Panc1 (cell line): ENCODE data around the gene LRRFIP2. TPM values are rescaled to one million over a fixed set of nuclear protein-coding genes. Genes with fewer than 3 reads are reported as not detected.

ENCODE experiments used
- ATAC-seq: fragments of 200-7000 bp; cut with Tn5 transposase; 2 replicates; pipeline ENCODE4 v1.9.1; 2020; ENCODE audit warnings: mild to moderate bottlenecking, moderate library complexity
- BruUV-seq: library from RNA; stranded (reverse); fragments of 400-500 nt; replicated peaks from 2 replicates; lab custom pipeline; 2021; lab: Mats Ljungman, UMichigan
- CTCF ChIA-PET: fragments of 300-600 bp; sonication (Branson Sonifier 250); formaldehyde crosslinking; loops from one replicate; lab custom pipeline; 2022; ENCODE audit warnings: antibody characterized with exemption; lab: Charles Lee
- POLR2A ChIA-PET: fragments of 300-600 bp; sonication (Branson Sonifier 250); formaldehyde crosslinking; loops from one replicate; lab custom pipeline; 2022; ENCODE audit warnings: antibody characterized with exemption; lab: Charles Lee
- DNase-seq: peaks from one replicate; pipeline ENCODE4 v3.0.0-alpha.2; 2010; ENCODE audit warnings: low read depth, low spot score
- H3K27ac ChIP-seq: 2 replicates; pipeline ENCODE4 v1.5.1; 2011; ENCODE audit warnings: mild to moderate bottlenecking, low read length, inconsistent platforms
- H3K27me3 ChIP-seq: fragments of 200-500 bp; sonication (Bioruptor generic); 2 replicates; pipeline ENCODE4 v1.6.0; 2014; ENCODE audit warnings: low read length, inconsistent platforms; ENCODE audit not compliant: control insufficient read depth, insufficient read depth
- H3K36me3 ChIP-seq: fragments of 200-500 bp; sonication (Bioruptor generic); 2 replicates; pipeline ENCODE4 v1.5.1; 2014; ENCODE audit warnings: inconsistent platforms, mild to moderate bottlenecking, low read length, moderate library complexity; ENCODE audit not compliant: control insufficient read depth, insufficient read depth
- H3K4me1 ChIP-seq: 2 replicates; pipeline ENCODE4 v1.5.1; 2011; ENCODE audit warnings: inconsistent platforms, mild to moderate bottlenecking, low read length, moderate library complexity; ENCODE audit not compliant: control insufficient read depth, insufficient read depth
- H3K4me3 ChIP-seq, 2 experiments: 2 replicates each; pipeline ENCODE4 v1.5.1; 2011 to 2012; ENCODE audit warnings: low read depth in 2 of 2, low read length in 2 of 2, mild to moderate bottlenecking in 2 of 2, inconsistent platforms in 1 of 2, moderate library complexity in 1 of 2
- H3K9me3 ChIP-seq: fragments of 200-500 bp; sonication (Bioruptor generic); 2 replicates; pipeline ENCODE4 v1.5.1; 2014; ENCODE audit warnings: low read depth, mild to moderate bottlenecking, inconsistent platforms, low read length, moderate library complexity; ENCODE audit not compliant: control insufficient read depth, insufficient read depth
- POLR2AphosphoS5 ChIP-seq: IDR thresholded peaks from 2 replicates; pipeline ENCODE4 v1.6.1; 2012; ENCODE audit warnings: mild to moderate bottlenecking, low read depth, low read length, moderate library complexity
- SIN3A ChIP-seq: IDR thresholded peaks from 2 replicates; pipeline ENCODE4 v1.6.1; 2012; ENCODE audit warnings: low read depth, mild to moderate bottlenecking, low read length, moderate library complexity, borderline replicate concordance; ENCODE audit not compliant: insufficient read depth
- TCF7L2 ChIP-seq: IDR thresholded peaks from 2 replicates; pipeline ENCODE4 v1.6.1; 2011; ENCODE audit warnings: mild to moderate bottlenecking, low read depth, low read length, inconsistent platforms
- in situ Hi-C: cut with HindIII; loops from 2 replicates; pipeline ENCODE4 v1.10.0; 2016; ENCODE audit warnings: low sequenced_read_pairs, low pct_unique_long_range_greater_than_20kb
- intact Hi-C: fragments of 100-400 bp; cut with micrococcal nuclease; formaldehyde crosslinking; loops from one replicate; pipeline ENCODE4 v1.10.0; 2022; ENCODE audit not compliant: unreplicated experiment
- total RNA-seq: library from RNA; stranded (reverse); gene quantifications from one replicate; pipeline ENCODE4 v1.2.1, GENCODE V29; 2021; ENCODE audit not compliant: unreplicated experiment
- TF ChIP-seq, protein P1 (sequence below), 2 experiments: IDR thresholded peaks; 2 replicates each; pipeline ENCODE4 v1.6.1; 2011 to 2012; ENCODE audit warnings: low read depth in 2 of 2, control low read depth in 1 of 2, low read length in 1 of 2, mild to moderate bottlenecking in 1 of 2, moderate library complexity in 1 of 2; ENCODE audit not compliant: insufficient read depth in 1 of 2
- TF ChIP-seq, protein P2 (sequence below): fragments of 450-650 bp; IDR thresholded peaks from 2 replicates; pipeline ENCODE4 v1.5.1; 2017; ENCODE audit warnings: mild to moderate bottlenecking

The LRRFIP2 gene
- total RNA-seq, 1 experiment from 2014 or later: 32.3 TPM

DNA sequence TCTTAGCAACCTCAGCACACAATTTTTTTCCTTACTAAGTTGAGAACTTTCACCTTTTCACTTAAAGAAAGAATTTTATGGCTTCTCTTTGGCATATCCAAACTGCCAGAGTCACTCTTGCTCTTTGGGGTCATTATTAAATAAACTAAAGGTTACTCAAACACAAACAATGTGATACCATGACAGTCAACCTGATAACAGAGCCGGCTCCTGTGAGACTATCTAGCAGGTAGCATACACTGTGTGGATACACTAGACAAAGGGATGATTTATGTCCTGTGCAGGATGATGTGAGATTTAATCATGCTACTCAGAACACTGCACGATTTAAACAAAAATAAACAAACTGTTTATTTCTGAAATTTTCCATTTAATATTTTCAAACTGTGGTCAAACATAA is 35.6 kb downstream of the LRRFIP2 start:
- in situ Hi-C loops: no loop called here
- no TSS peak for BruUV-seq
- TF ChIP-seq SIN3A: no peak

DNA sequence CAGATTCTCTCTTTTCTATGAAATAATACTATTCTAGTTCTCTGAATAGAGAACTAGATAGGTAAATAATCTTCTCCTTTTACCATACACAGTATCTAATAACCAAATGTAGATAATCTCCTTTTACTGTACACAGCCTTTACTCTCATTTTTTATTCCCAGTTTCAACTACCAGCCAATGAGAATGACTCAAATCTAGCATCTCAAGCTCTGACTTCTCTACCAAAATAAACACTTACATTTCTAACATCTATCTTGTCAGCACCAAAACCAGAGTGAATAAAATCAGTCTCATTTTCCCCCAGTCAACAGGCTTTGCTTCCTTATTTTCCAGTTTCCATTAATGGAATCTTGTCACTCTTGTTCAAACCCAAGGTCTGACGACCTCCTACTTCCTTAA is 36.9 kb downstream of the LRRFIP2 start:
- no peak overlapping the region for H3K27ac ChIP-seq
- no peaks in the 10 kb centered on the region for H3K9me3 ChIP-seq
- TF ChIP-seq, protein P1, sequence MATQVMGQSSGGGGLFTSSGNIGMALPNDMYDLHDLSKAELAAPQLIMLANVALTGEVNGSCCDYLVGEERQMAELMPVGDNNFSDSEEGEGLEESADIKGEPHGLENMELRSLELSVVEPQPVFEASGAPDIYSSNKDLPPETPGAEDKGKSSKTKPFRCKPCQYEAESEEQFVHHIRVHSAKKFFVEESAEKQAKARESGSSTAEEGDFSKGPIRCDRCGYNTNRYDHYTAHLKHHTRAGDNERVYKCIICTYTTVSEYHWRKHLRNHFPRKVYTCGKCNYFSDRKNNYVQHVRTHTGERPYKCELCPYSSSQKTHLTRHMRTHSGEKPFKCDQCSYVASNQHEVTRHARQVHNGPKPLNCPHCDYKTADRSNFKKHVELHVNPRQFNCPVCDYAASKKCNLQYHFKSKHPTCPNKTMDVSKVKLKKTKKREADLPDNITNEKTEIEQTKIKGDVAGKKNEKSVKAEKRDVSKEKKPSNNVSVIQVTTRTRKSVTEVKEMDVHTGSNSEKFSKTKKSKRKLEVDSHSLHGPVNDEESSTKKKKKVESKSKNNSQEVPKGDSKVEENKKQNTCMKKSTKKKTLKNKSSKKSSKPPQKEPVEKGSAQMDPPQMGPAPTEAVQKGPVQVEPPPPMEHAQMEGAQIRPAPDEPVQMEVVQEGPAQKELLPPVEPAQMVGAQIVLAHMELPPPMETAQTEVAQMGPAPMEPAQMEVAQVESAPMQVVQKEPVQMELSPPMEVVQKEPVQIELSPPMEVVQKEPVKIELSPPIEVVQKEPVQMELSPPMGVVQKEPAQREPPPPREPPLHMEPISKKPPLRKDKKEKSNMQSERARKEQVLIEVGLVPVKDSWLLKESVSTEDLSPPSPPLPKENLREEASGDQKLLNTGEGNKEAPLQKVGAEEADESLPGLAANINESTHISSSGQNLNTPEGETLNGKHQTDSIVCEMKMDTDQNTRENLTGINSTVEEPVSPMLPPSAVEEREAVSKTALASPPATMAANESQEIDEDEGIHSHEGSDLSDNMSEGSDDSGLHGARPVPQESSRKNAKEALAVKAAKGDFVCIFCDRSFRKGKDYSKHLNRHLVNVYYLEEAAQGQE (IDR thresholded peaks at IDR 0.05; ENCODE audit: insufficient read depth in 1 of 2, low read depth in 2 of 2, low read length in 1 of 2): no peak
- TF ChIP-seq SIN3A: no peak
- TF ChIP-seq, protein P2, sequence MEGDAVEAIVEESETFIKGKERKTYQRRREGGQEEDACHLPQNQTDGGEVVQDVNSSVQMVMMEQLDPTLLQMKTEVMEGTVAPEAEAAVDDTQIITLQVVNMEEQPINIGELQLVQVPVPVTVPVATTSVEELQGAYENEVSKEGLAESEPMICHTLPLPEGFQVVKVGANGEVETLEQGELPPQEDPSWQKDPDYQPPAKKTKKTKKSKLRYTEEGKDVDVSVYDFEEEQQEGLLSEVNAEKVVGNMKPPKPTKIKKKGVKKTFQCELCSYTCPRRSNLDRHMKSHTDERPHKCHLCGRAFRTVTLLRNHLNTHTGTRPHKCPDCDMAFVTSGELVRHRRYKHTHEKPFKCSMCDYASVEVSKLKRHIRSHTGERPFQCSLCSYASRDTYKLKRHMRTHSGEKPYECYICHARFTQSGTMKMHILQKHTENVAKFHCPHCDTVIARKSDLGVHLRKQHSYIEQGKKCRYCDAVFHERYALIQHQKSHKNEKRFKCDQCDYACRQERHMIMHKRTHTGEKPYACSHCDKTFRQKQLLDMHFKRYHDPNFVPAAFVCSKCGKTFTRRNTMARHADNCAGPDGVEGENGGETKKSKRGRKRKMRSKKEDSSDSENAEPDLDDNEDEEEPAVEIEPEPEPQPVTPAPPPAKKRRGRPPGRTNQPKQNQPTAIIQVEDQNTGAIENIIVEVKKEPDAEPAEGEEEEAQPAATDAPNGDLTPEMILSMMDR: no peak
- in situ Hi-C loops (no loop called here), intact Hi-C loops (no loop called here)
- no peaks in the 10 kb centered on the region; the same call in 1 of the 2 replicates for H3K4me1 ChIP-seq
- DNase-seq: no peak
- ChIA-PET CTCF (no interaction called here), POLR2A (no interaction called here)
- no peaks in the 10 kb centered on the region for H3K27me3 ChIP-seq
- no peak overlapping the region for H3K4me3 ChIP-seq
- BruUV-seq: no TSS peak
- ATAC-seq: no peak
- no peaks in the 10 kb centered on the region for H3K36me3 ChIP-seq

More for the DNA sequence above, 35.6 kb downstream of the LRRFIP2 start:
- no peak overlapping the region for H3K4me3 ChIP-seq
- no peaks in the 10 kb centered on the region for H3K27me3 ChIP-seq
- H3K36me3 ChIP-seq: no peaks in the 10 kb centered on the region
- POLR2A ChIA-PET: no interaction called here
- ATAC-seq (peak; percentile 80; the same call in 1 of the 2 replicates), DNase-seq (no peak)
- H3K9me3 ChIP-seq: no peaks in the 10 kb centered on the region
- CTCF ChIA-PET: no interaction called here
- H3K27ac ChIP-seq: no peak overlapping the region
- no peaks in the 10 kb centered on the region; the same call in 1 of the 2 replicates for H3K4me1 ChIP-seq
- intact Hi-C loops: no loop called here

DNA sequence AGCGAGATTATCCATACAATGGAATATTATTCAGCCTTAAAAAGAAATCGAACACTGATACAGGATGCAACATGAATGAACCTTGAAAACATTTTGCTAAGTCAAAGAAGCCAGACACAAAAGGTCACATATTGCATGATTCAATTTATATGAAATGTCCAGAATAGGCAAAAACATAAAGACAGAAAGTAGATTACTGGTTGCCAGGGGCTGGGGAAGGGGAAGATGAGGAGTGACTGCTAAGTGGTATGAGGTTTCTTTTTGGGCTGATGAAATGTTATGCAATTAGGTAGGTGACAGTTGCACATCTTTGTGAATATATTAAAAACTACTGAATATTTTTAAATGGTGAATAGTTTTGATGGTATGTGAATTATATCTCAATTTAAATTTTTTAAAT is 38.3 kb downstream of the LRRFIP2 start:
- BruUV-seq: no TSS peak
- ChIA-PET POLR2A (no interaction called here), CTCF (no interaction called here)
- no peaks in the 10 kb centered on the region for H3K27me3 ChIP-seq
- TF ChIP-seq POLR2AphosphoS5 (no peak), TCF7L2 (no peak), SIN3A (no peak)
- TF ChIP-seq, protein P2: no peak
- TF ChIP-seq, protein P1 (IDR thresholded peaks at IDR 0.05; ENCODE audit: insufficient read depth in 1 of 2, low read depth in 2 of 2, low read length in 1 of 2): no peak
- in situ Hi-C loops (no loop called here), intact Hi-C loops (no loop called here)
- no peaks in the 10 kb centered on the region for H3K36me3 ChIP-seq
- H3K4me3 ChIP-seq: no peak overlapping the region
- ATAC-seq: no peak
- H3K27ac ChIP-seq: no peak overlapping the region
- H3K4me1 ChIP-seq: no peaks in the 10 kb centered on the region; the same call in 1 of the 2 replicates
- H3K9me3 ChIP-seq: no peaks in the 10 kb centered on the region
- no peak for DNase-seq
